ENCODE data around the gene CABLES1.
"Not testable (repeated sequence)": the region's sequence is repeated elsewhere in the genome, so short reads cannot be mapped to it uniquely, and the experiment has no call there.

Gene CABLES1, protein sequence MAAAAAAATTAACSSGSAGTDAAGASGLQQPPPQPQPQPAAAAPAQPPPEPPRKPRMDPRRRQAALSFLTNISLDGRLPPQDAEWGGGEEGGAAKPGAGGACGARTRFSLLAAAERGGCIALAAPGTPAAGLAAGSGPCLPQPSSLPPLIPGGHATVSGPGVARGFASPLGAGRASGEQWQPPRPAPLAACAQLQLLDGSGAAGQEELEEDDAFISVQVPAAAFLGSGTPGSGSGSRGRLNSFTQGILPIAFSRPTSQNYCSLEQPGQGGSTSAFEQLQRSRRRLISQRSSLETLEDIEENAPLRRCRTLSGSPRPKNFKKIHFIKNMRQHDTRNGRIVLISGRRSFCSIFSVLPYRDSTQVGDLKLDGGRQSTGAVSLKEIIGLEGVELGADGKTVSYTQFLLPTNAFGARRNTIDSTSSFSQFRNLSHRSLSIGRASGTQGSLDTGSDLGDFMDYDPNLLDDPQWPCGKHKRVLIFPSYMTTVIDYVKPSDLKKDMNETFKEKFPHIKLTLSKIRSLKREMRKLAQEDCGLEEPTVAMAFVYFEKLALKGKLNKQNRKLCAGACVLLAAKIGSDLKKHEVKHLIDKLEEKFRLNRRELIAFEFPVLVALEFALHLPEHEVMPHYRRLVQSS

DNA sequence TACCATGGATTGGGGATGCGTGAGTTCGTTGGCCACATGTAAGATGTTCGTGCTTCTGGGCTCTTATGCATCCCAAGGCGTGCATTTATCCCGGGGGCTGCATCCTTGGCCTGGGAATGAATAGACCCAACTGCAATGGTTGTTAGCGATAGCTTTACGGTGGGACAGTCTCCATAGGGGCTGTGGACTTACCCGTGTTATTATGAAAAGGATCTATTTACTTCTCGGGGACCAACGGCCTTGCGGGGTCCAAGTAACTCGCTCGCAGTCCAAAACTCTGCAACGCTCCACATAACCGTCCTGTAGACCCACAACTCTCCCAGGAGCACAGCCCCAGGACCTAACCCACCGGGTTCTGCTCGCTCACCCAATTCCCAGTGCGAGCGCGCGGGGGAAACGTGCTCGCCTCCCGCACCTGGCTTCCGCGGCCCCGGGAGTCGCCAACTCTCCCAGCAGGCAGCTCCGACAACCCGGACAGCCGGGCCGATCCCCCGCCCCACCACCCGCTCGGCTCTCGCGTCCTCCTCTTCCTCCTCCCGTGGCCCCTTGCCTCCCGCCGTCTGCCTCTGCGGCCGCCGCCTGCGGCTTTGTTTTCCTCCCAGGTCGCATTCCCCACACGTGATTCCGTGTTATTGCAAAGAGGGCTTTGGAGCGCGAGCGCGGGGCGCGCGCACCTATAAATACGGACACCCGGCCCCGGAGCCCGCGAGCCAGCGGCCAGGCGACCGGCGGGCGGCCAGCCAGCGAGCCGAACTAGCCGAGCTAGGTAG, at the start of gene CABLES1:
CABLES1 (plus strand) TSS at position 706 of the 770 bp plus-strand sequence. CDS start 278 bp downstream, outside the sequence.
- DNase-seq = peak; percentile 38

DNA sequence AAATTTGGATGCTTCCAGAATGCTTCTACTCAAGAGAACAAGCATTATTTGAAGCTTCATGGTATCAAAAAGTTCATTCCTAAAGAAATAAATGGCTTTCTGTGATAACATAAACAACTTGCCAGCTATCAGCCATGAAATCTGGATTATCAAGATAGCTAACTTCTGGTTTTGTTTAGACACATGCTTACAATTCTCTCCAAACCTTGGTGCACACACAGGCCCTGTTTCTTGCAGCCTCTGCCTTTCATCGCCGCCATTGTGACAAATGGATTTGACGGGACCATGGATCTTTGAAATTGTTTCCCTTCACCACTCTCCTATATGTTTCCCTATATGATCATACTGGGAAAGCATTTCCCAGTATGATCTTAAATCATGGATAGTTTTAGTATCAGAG, 47.9 kb upstream of the CABLES1 start:
- no peak for DNase-seq

DNA sequence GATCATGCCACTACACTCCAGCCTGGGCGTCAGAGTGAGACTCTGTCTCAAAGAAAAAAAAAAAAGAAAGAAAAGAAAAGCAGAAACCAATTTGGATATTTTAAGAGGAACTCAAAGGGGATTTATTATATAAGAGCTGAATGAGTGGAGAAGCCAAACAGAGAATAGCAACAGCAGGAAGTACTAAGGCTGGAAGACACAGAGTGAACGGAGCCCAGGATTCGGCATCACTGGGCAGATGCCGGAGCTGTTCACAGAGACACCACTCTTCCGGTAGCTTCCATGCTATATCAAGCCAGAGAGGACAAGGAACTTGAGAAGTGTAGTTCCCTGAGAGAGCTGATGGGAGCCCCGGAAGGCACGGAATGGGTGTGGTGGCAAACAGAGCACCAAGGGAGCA, 47.0 kb upstream of the CABLES1 start:
- DNase-seq = no peak

DNA sequence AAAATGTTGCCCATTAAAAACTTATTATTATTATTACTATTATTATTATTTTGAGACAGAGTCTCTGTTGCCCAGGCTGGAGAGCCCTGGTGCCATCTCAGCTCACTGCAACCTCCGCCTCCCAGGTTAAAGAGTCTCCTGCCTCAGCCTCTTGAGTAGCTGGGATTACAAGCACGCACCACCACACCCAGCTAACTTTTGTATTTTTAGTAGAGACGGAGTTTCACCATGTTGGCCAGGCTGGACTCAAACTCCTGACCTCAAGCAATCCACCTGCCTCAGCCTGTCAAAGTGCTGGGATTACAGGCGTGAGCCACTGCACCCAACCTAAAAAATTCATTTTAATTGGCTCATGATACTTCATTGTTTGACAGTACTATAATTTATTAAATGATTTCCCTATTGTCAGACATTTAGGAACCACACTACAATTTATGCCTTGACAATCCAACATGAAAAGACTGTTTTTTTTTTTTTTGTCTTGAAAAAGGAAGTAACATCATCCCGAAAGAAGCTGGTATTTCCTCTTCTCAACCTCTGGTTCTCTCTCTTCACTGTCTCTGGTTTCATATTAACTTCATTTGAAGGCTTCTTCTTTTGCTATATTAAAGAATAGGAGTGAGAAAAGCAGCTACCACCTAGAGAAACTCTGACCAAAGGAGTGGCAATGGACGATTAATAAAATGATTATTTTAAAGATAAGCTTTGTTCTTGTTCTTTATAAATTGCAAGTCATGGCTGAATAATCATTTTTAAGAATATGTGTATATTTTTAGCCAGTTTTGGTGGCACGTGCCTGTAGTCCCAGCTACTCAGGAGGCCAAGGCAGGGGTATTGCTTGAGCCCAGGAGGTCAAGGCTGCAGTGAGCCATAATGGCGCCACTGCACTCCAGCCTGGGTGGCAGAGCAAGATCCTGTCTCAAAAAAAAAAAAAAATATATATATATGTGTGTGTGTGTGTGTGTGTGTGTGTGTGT, 44.0 kb upstream of the CABLES1 start:
- DNase-seq = peak; percentile 11

DNA sequence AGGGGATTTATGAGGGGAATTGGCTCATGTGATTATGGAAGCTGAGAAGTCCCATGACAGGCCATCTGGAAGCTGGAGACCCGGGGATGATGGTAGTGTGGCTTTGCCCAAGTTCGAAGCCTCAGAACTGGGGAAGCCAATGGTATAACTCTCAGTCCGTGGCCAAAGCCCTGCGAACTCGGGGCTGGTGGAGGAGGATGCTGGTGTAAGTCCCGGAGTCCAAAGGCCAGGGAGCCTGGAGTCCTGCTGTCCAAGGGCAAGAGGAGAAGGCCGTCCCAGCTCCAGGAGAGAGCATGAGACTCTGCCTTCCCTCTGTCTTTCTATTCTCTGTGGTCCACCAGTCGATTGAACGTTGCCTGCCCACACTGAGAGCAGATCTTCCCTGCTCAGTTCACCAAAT, 43.2 kb upstream of the CABLES1 start:
- no peak for DNase-seq

DNA sequence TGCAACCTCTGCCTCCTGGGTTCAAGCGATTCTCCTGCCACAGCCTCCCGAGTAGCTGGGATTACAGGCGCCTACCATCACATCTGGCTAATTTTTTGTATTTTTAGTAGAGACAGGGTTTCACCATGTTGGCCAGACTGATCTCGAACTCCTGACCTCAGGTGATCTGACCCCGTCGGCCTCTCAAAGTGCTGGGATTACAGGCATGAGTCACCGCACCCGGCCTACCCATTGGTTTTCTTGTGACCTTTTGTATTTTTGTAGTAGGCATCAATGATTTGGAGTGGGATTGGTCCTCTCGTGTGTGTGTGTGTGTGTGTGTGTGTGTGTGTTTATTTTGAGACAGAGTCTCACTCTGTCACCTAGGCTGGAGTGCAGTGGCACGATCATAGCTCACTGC, 42.2 kb upstream of the CABLES1 start:
- not testable (repeated sequence) for DNase-seq

DNA sequence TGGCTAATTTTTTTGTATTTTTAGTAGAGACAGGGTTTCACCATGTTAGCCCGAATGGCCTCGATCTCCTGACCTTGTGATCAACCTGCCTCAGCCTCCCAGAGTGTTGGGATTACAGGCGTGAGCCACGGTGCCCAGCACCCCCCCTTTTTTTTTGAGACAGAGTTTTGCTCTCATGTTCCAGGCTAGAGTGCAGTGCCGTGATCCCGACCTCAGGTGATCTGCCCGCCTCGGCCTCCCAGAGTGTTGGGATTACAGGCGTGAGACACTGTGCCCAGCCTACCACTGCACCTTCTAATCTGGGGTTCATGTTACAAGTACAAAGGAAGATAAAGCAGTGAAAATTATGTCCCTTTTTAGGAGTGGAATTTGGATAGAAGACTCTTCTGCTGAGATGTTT, 41.5 kb upstream of the CABLES1 start:
- DNase-seq = no peak

DNA sequence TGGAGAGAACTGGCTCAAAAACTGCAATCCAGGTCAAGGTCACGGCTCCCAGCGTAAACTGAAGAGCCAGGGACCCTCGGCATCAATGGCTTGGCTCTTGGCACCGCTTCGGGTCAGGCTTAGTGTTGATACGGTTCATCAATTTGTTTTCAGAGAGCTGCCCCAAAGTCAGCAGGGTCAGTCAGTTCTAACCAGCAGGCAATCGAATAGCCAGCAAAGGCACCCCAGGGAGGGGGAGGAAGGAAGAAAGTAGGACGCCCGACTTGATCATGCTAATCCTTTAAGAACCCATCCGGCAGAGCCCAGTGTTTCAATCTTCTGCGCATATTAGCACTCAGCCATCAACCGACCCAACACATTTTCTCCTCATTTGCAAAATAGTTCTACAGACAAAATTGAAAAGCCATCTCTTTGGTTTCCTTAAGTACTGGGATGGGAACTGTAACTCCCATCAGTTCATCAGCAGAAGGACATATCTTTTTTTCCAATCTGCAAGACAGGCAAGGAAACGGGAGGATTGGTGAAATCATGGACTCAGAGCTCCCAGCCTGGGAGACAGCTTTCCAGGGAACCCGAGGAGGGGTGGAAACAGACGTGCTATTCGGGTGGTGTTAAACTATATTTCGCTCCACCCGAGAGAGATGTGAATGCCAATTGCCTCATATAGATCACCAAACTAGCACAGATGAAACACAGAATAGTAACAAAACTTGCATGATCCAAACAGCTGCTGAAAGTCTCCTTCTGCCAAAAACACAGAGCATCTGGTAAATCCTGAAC, 40.7 kb upstream of the CABLES1 start:
- no peak for DNase-seq

DNA sequence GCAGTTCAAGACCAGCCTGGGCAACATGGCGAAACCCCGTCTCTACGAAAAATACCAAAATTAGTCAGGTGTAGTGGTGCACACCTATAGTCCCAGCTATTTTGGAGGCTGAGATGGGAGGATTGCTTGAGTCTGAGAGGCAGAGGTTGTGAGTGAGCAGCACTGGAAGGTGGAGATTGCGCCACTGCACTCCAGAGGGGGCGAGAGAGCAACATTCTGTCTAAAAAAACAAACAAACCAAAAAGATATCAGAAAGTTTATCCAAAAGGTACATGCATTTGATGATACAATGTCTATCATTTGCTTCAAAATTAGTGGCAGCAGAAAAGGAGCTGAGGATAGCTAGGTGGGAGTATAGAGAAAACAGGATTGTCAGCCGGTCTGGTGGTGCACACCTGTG, 39.8 kb upstream of the CABLES1 start:
- no peak for DNase-seq

DNA sequence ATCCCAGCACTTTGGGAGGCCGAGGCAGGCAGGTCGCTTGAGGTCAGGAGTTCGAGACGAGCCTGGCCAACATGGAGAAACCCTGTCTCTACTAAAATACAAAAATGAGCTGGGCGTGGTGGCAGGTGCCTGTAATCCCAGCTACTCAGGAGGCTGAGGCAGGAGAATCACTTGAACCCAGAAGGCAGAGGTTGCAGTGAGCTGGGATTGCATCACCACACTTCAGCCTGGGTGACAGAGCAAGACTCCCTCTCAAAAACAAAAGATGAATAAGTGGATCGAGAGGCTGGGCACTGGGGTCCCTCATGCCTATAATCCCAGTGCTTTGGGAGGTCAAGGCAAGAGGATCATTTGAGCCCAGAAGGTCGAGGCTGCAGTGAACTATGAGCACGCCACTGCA, 38.3 kb upstream of the CABLES1 start:
- DNase-seq = not testable (repeated sequence)

DNA sequence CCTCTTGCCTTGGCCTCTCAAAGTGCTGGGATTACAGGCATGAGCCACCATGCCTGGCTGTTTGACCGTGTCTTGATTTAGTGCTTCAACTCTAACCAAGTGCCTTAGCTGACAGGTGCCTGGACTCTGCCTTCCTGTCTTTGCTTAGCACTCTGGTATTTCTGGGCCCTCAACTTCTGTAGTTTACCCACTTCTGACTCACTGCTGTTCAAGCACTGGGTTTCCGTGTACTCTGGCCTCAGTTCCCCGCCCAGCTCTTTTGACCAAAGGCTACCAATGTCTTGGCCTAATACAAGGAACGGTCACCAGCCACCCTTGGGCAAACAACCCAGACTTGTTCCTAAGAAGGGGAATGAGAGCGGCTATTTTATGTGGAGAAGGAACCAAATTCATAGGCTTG, 35.7 kb upstream of the CABLES1 start:
- no peak for DNase-seq

DNA sequence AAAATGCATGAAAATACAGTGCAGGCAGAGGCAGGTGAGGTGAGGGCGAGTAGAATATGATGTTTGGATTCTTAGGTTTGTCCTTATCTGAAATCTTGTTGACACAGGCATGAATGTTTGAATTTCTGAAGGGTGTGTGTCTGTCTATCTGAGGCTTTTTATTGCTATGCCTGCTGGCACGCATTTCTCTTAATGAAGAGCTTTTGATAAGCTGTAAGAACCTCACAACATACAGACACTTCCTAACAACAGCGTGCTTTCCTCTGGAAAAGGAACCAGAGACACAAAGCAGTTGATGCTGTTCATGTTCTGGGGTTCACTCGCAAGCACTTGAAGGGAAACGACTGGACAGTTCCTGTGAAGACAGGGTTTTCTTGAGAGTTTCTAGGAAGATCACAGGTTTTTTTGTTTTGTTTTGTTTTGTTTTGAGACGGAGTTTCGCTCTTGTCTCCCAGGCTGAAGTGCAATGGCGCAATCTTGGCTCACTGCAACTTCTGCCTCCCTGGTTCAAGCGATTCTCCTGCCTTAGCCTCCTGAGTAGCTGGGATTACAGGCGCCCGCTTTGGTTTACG, 33.3 kb upstream of the CABLES1 start:
- no peak for DNase-seq

DNA sequence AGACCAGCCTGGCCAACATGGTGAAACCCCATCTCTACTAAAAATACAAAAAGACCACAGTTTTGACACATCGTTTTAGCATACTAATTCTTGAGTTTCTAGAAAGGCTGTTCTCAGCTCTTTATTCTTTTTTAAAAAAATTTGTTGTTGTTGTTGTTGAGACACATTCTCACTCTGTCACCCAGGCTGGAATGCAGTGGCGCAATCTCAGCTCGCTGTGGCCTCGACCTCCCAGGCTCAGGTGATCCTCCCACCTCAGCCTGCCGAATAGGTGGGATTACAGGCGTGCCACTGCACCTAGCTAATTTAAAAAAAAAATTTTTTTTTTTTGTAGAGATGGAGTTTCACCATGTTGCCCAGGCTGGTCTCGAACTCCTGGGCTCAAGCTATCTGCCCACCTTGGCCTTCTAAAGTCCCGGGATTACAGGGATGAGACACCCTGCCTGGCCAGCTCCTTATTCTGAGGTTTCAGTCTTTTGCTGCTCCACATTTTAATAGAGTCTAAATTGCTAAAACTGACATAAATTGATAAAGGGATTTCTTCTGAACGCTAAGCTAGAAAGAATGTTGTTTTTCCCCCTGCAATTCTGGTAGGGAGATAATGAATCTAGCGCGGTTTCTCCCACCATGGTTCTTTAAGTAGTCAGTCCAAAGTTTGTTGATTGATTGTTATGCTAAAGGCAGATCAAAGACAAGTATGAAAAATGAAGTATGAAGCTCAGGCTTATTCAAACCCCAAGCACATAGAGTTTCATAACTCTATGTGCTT, 32.6 kb upstream of the CABLES1 start:
- no peak for DNase-seq

DNA sequence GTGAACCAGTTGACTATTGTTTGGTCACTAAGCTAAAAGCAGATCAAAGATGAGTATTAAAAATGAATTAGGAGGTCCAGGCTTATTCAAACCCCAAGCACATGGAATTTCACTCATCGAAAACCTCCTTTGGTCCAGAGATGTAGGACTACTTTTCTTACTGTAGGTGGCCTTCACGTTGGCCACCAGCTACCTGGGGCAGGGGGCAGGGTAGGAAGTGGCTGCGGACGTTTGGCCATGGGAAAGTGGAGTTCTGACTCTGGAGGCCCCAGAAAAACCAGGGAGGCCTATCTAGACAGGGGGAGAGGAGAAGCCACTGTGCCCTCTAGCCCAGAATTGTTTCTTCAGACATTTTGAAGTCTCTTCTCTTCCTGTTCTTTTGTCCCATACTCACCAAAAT, 31.8 kb upstream of the CABLES1 start:
- no peak for DNase-seq

DNA sequence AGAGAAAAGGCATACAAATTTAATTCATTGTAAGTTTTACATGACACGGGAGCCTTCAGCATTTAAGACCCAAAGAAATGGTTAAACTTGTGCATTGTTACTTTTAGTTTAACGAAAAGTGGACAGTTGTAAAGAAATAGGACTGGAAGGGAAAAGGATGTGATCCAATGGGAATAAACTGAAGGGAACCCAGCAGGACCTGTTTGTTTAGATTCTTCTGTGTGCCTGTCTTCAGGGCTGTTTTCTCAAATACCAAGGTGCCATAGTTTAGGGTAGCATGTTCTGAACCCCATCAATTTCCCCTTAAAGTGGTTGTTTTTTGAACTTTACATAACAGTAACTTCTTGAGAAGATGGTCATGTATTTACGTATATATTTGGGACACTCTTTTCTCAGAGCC, 30.3 kb upstream of the CABLES1 start:
- no peak for DNase-seq

DNA sequence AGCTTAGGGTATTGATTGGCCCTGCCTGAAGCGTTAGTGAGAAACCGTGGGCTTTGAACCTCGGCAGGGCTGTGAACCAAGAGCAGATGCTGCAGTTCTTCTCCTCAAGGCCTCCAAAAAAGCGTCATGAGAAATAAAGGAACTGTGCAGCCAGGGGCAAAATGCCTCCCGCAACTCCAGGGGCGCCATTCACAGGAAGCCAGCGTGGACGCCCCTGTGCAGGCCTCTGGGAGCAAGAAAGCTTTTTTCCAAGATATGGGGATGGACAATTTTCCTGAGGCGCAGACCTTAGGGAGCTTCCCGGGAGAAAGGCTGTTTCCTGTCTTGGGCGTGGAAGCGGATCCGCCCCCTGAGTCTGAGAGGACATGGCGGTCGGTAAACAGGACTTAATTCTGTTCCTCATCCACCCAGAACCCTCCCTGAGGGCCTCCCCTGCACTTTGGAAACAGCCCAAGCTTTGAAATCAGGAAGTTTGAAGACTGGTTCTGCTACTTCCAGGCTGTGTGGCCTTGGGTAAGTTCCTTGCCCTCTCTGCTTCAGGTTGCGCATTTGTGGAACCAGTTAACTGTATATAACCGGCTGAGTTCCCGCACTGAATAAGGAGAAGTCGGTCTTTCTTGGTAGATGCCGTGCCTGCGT, 29.6 kb upstream of the CABLES1 start:
- no peak for DNase-seq

DNA sequence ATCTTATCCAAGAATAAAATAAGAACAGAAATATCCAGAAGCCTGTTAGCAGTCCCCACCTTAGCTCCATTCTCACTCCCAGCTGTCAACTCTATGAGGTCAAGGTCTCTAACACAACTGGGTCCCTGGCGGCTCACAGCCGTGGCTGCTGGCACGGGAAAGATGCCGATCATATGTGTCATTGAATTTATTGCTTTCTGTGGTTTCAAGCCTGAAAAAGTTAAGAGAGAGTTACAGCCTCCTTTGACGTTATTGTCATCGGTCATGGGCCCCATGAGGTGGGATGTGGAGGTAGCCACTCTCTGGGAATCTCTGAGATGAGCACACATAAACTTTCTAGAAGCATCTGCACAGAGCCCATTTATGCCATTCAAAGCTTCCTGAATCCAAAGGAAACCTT, 28.7 kb upstream of the CABLES1 start:
- no peak for DNase-seq

DNA sequence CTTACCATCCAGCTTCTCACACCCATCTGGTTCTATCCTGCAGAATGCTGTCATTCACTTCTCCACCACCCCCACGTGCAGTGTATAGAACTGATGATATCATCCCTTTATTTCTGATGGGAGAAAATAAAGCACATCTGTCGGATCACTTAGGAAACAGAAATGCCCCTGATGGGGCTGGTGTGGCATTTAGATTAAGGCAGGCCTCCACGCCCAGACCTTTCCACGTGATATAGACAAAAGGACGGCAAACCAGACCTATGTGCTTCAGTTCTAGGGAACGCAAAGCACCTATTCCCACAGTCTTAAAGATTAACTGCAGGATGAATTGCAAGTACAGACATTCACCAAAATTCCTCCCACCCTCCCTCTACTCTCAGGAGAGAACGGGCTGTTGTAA, 27.6 kb upstream of the CABLES1 start:
- no peak for DNase-seq

DNA sequence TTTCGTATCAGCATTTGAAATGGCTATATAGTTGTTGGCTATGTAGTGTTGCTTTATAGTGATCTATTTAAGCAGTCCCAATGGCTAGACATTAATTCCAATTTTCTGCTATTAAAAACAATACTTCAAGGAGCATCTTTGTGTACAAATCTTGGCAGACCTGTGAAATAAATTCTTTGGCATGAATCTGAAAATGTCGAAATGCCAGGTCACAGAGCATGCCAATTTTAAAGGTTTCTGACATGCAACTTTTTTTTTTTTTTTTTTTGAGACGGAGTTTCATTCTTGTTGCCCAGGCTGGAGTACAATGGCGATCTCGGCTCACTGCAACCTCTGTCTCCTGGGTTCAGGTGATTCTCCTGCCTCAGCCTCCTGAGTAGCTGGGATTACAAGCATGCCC, 26.8 kb upstream of the CABLES1 start:
- no peak for DNase-seq

DNA sequence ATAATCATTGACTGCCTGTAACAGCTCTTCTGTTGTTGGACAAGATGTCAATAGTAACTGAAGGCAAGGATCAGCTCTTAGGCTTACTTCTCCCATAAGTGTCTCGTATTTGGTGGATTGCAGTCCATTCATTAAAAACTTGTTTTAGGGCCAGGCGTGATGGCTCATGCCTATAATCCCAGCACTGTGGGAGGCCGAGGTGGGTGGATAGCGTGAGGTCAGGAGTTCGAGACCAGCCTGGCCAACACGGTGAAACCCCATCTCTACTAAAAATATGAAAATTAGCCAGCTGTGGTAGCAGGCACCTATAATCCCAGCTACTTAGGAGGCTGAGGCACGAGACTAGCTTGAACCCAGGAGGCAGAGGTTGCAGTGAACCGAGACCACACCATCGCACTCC, 26.1 kb upstream of the CABLES1 start:
- not testable (repeated sequence) for DNase-seq

Measured in GDM1 (cell line).